HL-60 (cell line): ENCODE results near the gene AFAP1L1.

ENCODE experiments used
- DNase-seq, 2 experiments: peaks; one replicate each; pipeline ENCODE4 v3.0.0-alpha.2; 2010 to 2020; ENCODE audit warnings: low read depth in 1 of 2, low spot score in 1 of 2
- H3K27ac ChIP-seq: fragments of 250-450 bp; sonication (Bioruptor Pico); replicated peaks from 2 replicates; pipeline ENCODE4 v1.5.1; 2020; ENCODE audit warnings: mild to moderate bottlenecking, moderate library complexity
- H3K27me3 ChIP-seq: fragments of 250-450 bp; sonication (Bioruptor Pico); 2 replicates; pipeline ENCODE4 v1.5.1; 2021; ENCODE audit warnings: mild to moderate bottlenecking, moderate library complexity; ENCODE audit not compliant: insufficient read depth, poor library complexity, severe bottlenecking
- H3K4me3 ChIP-seq: replicated peaks from 2 replicates; pipeline ENCODE4 v1.5.1; 2011; ENCODE audit warnings: mild to moderate bottlenecking, control low read depth, low read length; ENCODE audit not compliant: insufficient read depth
- GABPA ChIP-seq: IDR thresholded peaks from 2 replicates; pipeline ENCODE4 v1.6.1; 2012; ENCODE audit warnings: low read depth
- POLR2AphosphoS5 ChIP-seq: IDR thresholded peaks from 2 replicates; pipeline ENCODE4 v1.6.1; 2012; ENCODE audit warnings: low read depth
- REST ChIP-seq: IDR thresholded peaks from 2 replicates; pipeline ENCODE4 v1.6.1; 2012; ENCODE audit warnings: low read depth; ENCODE audit not compliant: insufficient replicate concordance
- SPI1 ChIP-seq: IDR thresholded peaks from 2 replicates; pipeline ENCODE4 v1.6.1; 2012; ENCODE audit warnings: low read depth, mild to moderate bottlenecking, borderline replicate concordance
- TF ChIP-seq, protein P1 (sequence below): IDR thresholded peaks from one replicate; pipeline ENCODE4 v1.5.1; 2011; ENCODE audit warnings: low read length, control low read depth, inconsistent platforms; ENCODE audit not compliant: insufficient read depth

Gene AFAP1L1

DNA sequence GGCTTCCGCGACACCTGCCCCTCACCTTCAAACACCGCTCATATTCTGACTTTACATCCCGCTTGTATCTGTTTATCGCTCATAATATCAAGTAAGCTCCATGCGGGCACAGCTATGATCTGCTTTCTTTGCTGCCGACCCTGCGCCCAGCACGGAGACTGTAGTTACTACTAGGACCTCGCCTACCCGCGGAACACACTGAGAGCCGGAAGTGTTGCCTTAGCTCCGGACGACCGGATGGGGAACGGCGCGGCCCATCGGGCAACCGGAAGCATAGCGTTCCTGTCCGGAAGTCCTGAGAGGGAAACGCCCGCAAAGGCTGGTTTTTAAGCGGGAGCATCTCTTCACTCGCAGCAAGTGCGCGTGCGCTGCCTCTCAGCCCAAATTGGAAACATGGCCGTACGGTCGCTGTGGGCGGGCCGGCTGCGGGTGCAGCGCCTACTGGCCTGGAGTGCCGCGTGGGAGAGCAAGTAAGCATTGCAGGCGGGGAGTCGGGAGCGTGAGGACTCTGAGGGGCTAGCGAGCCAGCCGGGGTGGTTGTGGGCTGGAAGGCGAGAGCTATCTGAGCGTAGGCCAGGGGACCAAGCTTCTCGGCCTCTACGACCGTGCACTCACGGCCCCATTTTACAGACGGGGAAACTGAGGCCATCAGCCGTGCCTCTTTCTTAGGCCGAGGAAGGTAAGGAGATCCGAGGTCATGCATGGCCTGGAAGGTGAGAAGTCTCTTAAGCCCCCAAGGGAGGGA, 73.7 kb downstream of the AFAP1L1 start, which contains the start of gene GRPEL2:
GRPEL2 (plus strand) TSS at position 353 of the 745 bp plus-strand sequence; CDS start at position 394, 41 bp downstream.
- DNase-seq = peak; percentile 98
- no peaks in the 10 kb centered on the region for H3K27me3 ChIP-seq
- H3K4me3 ChIP-seq = peak within 1 kb of the TSS; percentile 97
- peak; percentile 31; the same call in 1 of the 2 replicates for TF ChIP-seq SPI1
- TF ChIP-seq POLR2AphosphoS5 = peak; percentile 93
- peak; percentile 98 for TF ChIP-seq GABPA
- TF ChIP-seq, protein P1, sequence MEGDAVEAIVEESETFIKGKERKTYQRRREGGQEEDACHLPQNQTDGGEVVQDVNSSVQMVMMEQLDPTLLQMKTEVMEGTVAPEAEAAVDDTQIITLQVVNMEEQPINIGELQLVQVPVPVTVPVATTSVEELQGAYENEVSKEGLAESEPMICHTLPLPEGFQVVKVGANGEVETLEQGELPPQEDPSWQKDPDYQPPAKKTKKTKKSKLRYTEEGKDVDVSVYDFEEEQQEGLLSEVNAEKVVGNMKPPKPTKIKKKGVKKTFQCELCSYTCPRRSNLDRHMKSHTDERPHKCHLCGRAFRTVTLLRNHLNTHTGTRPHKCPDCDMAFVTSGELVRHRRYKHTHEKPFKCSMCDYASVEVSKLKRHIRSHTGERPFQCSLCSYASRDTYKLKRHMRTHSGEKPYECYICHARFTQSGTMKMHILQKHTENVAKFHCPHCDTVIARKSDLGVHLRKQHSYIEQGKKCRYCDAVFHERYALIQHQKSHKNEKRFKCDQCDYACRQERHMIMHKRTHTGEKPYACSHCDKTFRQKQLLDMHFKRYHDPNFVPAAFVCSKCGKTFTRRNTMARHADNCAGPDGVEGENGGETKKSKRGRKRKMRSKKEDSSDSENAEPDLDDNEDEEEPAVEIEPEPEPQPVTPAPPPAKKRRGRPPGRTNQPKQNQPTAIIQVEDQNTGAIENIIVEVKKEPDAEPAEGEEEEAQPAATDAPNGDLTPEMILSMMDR = no peak
- peak; percentile 67 for TF ChIP-seq REST
- peak within 1 kb of the TSS; percentile 91 for H3K27ac ChIP-seq

GRCh38 chr5:149345892-149346222, 74.2 kb downstream of the AFAP1L1 start:
- Histone ChIP-seq H3K4me3 (peak overlapping the region; percentile 97), H3K27me3 (no peaks in the 10 kb centered on the region), H3K27ac (peak overlapping the region; percentile 91)
- TF ChIP-seq REST = no peak
- TF ChIP-seq SPI1 = no peak
- TF ChIP-seq, protein P1 = no peak
- no peak for TF ChIP-seq GABPA
- no peak for TF ChIP-seq POLR2AphosphoS5
- DNase-seq = peak in 1 of 2 experiments; percentile 38

DNA sequence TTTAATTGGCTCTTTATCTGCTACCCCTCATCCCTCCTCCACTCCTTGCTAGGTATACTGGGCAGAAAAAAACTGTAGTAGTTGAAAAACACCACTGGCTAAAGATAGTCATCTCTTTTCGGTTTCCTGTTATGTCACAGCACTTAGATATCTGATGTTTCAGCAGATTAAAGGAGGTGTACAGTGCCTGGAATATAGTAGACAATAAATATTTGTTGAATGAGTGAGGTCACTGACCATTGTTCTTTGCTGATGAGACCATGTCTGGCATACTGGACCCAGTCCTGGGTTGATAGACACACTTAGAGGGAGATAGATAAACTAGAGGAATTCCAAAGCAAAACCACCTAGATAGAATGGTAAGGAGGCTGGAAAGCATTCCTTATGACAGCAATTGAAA, 76.9 kb downstream of the AFAP1L1 start:
- DNase-seq = no peak
- Histone ChIP-seq H3K27ac (no peak overlapping the region), H3K27me3 (no peaks in the 10 kb centered on the region), H3K4me3 (no peak overlapping the region)
- TF ChIP-seq REST (no peak), GABPA (no peak), POLR2AphosphoS5 (no peak), SPI1 (no peak)
- TF ChIP-seq, protein P1 = no peak
